ENCODE measurements around the gene EEF2KMT. TPM values are rescaled to one million over a fixed set of nuclear protein-coding genes. Genes with fewer than 3 reads are reported as not detected.

The EEF2KMT gene
- total RNA-seq, 1 donor from 2014 or later, result 5.2 TPM

GRCh38 chr16:5041600-5042133 is 55.9 kb downstream of the EEF2KMT start:
- DNase-seq, result no peak

GRCh38 chr16:5040451-5040850 is 57.1 kb downstream of the EEF2KMT start:
- peak; percentile 11 for DNase-seq

GRCh38 chr16:5036228-5037156 is 61.1 kb downstream of the EEF2KMT start:
- DNase-seq, result no peak

- DNase-seq, result no peak
Observed at GRCh38 chr16:5035909-5036227, 61.7 kb downstream of the EEF2KMT start.

Other genes starting within 250 kb of the EEF2KMT start
- 105 TPM for gene PPL, start 160.6 kb downstream of the EEF2KMT start, total RNA-seq
- gene SEC14L5, start 139.5 kb downstream of the EEF2KMT start, total RNA-seq, result 3.1 TPM
- gene NAGPA, start 63.9 kb downstream of the EEF2KMT start, total RNA-seq, result 4.4 TPM
- 5.3 TPM for gene C16orf89, start 31.8 kb downstream of the EEF2KMT start, total RNA-seq
- gene ALG1, start 26.0 kb downstream of the EEF2KMT start, total RNA-seq, result 11.9 TPM